HepG2 (cell line): Measurements from ENCODE around the gene LYRM1. TPM values are rescaled to one million over a fixed set of nuclear protein-coding genes. Genes with fewer than 3 reads are reported as not detected.

ENCODE experiments used
- HES4 ChIP-seq: sonication (generic); formaldehyde crosslinking; IDR thresholded peaks from 2 replicates; pipeline ENCODE4 v1.9.0; 2021; ENCODE audit warnings: mild to moderate bottlenecking, missing genetic modification reagents, borderline replicate concordance
- HOXA5 ChIP-seq: sonication (generic); formaldehyde crosslinking; IDR thresholded peaks from 2 replicates; pipeline ENCODE4 v1.4.0; 2020; ENCODE audit warnings: missing genetic modification reagents
- POLR2AphosphoS2 ChIP-seq: IDR thresholded peaks from 2 replicates; pipeline ENCODE4 v1.6.1; 2011; ENCODE audit warnings: low read depth, low read length, improper control_type of control experiment
- REXO4 ChIP-seq: sonication (generic); formaldehyde crosslinking; IDR thresholded peaks from 2 replicates; pipeline ENCODE4 v1.8.0; 2022; ENCODE audit warnings: missing genetic modification reagents, mild to moderate bottlenecking, borderline replicate concordance
- RFX5 ChIP-seq: IDR thresholded peaks from 2 replicates; pipeline ENCODE4 v1.6.1; 2011; ENCODE audit warnings: low read depth, low read length, improper control_type of control experiment
- TAF1 ChIP-seq: sonication (generic); formaldehyde crosslinking; IDR thresholded peaks from 2 replicates; pipeline ENCODE4 v1.4.0; 2020; ENCODE audit warnings: missing genetic modification reagents
- TEAD3 ChIP-seq: optimal IDR thresholded peaks from 2 replicates; pipeline ENCODE3; 2016; ENCODE audit warnings: borderline replicate concordance
- TP53 ChIP-seq: sonication (generic); formaldehyde crosslinking; conservative IDR thresholded peaks from 2 replicates; pipeline ENCODE4 v1.4.0; 2020; ENCODE audit warnings: missing genetic modification reagents
- ZBTB3 ChIP-seq: sonication (generic); formaldehyde crosslinking; IDR thresholded peaks from 2 replicates; pipeline ENCODE4 v1.4.0; 2020; ENCODE audit warnings: low read depth, mild to moderate bottlenecking, moderate library complexity, missing genetic modification reagents, borderline replicate concordance
- ZNF468 ChIP-seq: sonication (generic); formaldehyde crosslinking; IDR thresholded peaks from 2 replicates; pipeline ENCODE4 v1.8.0; 2022; ENCODE audit warnings: mild to moderate bottlenecking, moderate library complexity, missing genetic modification reagents
- ZNF749 ChIP-seq: sonication (generic); formaldehyde crosslinking; IDR thresholded peaks from 2 replicates; pipeline ENCODE4 v1.8.0; 2022; ENCODE audit warnings: mild to moderate bottlenecking, missing genetic modification reagents, moderate library complexity, borderline replicate concordance
- ZNF768 ChIP-seq: sonication (generic); formaldehyde crosslinking; IDR thresholded peaks from 2 replicates; pipeline ENCODE4 v1.4.0; 2020; ENCODE audit warnings: missing genetic modification reagents
- polyA plus RNA-seq, 8 experiments: library from polyadenylated mRNA; depleted of rRNA in 3 of 8; stranded (reverse) in 7 of 8; unstranded in 1 of 8; fragments of >200 nt; fragmentation: Illumina TruSeq in 4 of 8; extraction: Trizol in 4 of 8; gene quantifications; 2 replicates each; pipeline versions ENCODE4 v1.2.1 to v1.2.3, GENCODE V29; 2011 to 2016; ENCODE audit warnings: low read depth in 4 of 8, missing spikeins in 1 of 8, mixed read lengths in 1 of 8; ENCODE audit not compliant: insufficient read depth in 1 of 8
- total RNA-seq, 5 experiments: library from RNA; depleted of rRNA; stranded (reverse); fragments of >200 nt; fragmentation: Illumina TruSeq; extraction: Trizol; gene quantifications; 2 replicates each; pipeline ENCODE4 v1.2.3, GENCODE V29; 2016; ENCODE audit warnings: low read depth in 1 of 5
- TF ChIP-seq, protein P1 (sequence below): sonication (generic); formaldehyde crosslinking; IDR thresholded peaks from 2 replicates; pipeline ENCODE4 v1.5.0; 2020; ENCODE audit warnings: mild to moderate bottlenecking, missing genetic modification reagents, borderline replicate concordance
- TF ChIP-seq, protein P2 (sequence below): sonication (generic); formaldehyde crosslinking; IDR thresholded peaks from 2 replicates; pipeline ENCODE4 v1.5.1; 2020; ENCODE audit warnings: mild to moderate bottlenecking, missing genetic modification reagents, moderate library complexity
- TF ChIP-seq, protein P3 (sequence below): sonication (generic); formaldehyde crosslinking; IDR thresholded peaks from 2 replicates; pipeline ENCODE4 v1.9.0; 2021; ENCODE audit warnings: missing genetic modification reagents, borderline replicate concordance
- TF ChIP-seq, protein P4 (sequence below): sonication (generic); formaldehyde crosslinking; IDR thresholded peaks from 2 replicates; pipeline ENCODE4 v1.5.0; 2020; ENCODE audit warnings: mild to moderate bottlenecking, missing genetic modification reagents

LYRM1 gene
- total and polyA plus RNA-seq, 2 of the 13 experiments (the other 11 are each of a cell fraction or from before 2014, with no cell fraction given): 59.2 to 82.6 TPM

DNA sequence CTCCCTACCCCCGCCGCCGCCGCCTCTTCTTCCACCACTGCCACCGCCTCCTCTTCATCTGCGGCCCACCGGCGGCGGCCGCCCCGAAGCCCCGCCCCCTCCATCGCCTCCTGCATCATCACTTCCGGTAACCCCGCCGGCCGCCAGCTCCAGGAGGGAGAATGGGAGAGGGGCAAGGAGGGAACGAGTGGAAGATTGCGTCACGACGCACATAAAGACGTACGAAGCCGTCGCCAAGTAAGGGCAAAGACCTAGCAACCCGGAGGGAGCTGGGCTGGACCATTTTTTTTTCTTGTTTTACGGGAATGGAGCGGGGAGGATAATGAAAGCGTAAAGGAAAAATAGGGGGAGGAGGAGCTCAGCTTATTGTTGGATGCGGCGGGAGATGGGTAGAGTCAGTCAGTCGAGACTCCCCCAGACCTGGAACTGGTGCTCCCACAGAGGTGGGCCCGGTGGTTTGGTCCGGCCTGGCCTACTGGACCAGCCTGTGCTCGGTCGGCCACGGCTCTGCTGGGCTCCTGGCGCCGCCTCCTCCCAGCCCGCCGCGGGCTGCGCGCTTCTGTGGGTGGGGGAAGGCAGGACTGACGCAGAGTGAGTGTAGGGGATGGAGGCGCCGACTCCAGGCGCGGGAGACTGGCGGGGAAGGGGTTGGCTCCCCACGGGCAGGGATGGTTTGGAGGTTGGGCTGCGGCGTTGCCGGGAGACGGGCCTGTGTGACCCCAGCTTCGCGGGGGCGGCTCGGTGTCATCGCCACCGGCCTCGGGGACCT is at the start of gene LYRM1, which contains the start of gene DCUN1D3 (continued):
- TF ChIP-seq, protein P1, sequence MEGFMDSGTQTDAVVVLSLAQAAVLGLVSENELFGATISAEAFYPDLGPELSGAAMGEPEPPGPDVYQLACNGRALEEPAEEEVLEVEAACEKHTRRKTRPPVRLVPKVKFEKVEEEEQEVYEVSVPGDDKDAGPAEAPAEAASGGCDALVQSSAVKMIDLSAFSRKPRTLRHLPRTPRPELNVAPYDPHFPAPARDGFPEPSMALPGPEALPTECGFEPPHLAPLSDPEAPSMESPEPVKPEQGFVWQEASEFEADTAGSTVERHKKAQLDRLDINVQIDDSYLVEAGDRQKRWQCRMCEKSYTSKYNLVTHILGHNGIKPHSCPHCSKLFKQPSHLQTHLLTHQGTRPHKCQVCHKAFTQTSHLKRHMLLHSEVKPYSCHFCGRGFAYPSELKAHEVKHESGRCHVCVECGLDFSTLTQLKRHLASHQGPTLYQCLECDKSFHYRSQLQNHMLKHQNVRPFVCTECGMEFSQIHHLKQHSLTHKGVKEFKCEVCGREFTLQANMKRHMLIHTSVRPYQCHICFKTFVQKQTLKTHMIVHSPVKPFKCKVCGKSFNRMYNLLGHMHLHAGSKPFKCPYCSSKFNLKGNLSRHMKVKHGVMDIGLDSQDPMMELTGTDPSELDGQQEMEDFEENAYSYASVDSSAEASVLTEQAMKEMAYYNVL: peak; percentile 86; the same call in 1 of the 2 replicates
- TF ChIP-seq ZNF468 (CRISPR knock-in tag) (no peak), POLR2AphosphoS2 (no peak; the same call in 1 of the 2 replicates), ZNF768 (CRISPR knock-in tag) (peak; percentile 75; the same call in 1 of the 2 replicates), ZBTB3 (CRISPR knock-in tag) (no peak; the same call in 1 of the 2 replicates), ZNF749 (CRISPR knock-in tag) (peak; percentile 88), REXO4 (CRISPR knock-in tag) (peak; percentile 61; the same call in 1 of the 2 replicates), TEAD3 (peak; percentile 22), HOXA5 (peak; percentile 92), TP53 (CRISPR knock-in tag) (0 out of 2 replicates have a peak, but pooled peaks have one; percentile 31), TAF1 (peak; percentile 91), HES4 (CRISPR knock-in tag) (peak; percentile 95), RFX5 (peak; percentile 64; the same call in 1 of the 2 replicates)
- TF ChIP-seq, protein P2, sequence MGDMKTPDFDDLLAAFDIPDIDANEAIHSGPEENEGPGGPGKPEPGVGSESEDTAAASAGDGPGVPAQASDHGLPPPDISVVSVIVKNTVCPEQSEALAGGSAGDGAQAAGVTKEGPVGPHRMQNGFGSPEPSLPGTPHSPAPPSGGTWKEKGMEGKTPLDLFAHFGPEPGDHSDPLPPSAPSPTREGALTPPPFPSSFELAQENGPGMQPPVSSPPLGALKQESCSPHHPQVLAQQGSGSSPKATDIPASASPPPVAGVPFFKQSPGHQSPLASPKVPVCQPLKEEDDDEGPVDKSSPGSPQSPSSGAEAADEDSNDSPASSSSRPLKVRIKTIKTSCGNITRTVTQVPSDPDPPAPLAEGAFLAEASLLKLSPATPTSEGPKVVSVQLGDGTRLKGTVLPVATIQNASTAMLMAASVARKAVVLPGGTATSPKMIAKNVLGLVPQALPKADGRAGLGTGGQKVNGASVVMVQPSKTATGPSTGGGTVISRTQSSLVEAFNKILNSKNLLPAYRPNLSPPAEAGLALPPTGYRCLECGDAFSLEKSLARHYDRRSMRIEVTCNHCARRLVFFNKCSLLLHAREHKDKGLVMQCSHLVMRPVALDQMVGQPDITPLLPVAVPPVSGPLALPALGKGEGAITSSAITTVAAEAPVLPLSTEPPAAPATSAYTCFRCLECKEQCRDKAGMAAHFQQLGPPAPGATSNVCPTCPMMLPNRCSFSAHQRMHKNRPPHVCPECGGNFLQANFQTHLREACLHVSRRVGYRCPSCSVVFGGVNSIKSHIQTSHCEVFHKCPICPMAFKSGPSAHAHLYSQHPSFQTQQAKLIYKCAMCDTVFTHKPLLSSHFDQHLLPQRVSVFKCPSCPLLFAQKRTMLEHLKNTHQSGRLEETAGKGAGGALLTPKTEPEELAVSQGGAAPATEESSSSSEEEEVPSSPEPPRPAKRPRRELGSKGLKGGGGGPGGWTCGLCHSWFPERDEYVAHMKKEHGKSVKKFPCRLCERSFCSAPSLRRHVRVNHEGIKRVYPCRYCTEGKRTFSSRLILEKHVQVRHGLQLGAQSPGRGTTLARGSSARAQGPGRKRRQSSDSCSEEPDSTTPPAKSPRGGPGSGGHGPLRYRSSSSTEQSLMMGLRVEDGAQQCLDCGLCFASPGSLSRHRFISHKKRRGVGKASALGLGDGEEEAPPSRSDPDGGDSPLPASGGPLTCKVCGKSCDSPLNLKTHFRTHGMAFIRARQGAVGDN: peak; percentile 91
- TF ChIP-seq, protein P3, sequence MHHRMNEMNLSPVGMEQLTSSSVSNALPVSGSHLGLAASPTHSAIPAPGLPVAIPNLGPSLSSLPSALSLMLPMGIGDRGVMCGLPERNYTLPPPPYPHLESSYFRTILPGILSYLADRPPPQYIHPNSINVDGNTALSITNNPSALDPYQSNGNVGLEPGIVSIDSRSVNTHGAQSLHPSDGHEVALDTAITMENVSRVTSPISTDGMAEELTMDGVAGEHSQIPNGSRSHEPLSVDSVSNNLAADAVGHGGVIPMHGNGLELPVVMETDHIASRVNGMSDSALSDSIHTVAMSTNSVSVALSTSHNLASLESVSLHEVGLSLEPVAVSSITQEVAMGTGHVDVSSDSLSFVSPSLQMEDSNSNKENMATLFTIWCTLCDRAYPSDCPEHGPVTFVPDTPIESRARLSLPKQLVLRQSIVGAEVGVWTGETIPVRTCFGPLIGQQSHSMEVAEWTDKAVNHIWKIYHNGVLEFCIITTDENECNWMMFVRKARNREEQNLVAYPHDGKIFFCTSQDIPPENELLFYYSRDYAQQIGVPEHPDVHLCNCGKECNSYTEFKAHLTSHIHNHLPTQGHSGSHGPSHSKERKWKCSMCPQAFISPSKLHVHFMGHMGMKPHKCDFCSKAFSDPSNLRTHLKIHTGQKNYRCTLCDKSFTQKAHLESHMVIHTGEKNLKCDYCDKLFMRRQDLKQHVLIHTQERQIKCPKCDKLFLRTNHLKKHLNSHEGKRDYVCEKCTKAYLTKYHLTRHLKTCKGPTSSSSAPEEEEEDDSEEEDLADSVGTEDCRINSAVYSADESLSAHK (CRISPR knock-in tag): no peak
- TF ChIP-seq, protein P4, sequence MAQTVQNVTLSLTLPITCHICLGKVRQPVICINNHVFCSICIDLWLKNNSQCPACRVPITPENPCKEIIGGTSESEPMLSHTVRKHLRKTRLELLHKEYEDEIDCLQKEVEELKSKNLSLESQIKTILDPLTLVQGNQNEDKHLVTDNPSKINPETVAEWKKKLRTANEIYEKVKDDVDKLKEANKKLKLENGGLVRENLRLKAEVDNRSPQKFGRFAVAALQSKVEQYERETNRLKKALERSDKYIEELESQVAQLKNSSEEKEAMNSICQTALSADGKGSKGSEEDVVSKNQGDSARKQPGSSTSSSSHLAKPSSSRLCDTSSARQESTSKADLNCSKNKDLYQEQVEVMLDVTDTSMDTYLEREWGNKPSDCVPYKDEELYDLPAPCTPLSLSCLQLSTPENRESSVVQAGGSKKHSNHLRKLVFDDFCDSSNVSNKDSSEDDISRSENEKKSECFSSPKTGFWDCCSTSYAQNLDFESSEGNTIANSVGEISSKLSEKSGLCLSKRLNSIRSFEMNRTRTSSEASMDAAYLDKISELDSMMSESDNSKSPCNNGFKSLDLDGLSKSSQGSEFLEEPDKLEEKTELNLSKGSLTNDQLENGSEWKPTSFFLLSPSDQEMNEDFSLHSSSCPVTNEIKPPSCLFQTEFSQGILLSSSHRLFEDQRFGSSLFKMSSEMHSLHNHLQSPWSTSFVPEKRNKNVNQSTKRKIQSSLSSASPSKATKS (CRISPR knock-in tag): no peak
